SJCRH30 (cell line): ENCODE data around the gene ATP8B3. TPM values are rescaled to one million over a fixed set of nuclear protein-coding genes. Genes with fewer than 3 reads are reported as not detected.

Experiments
- DNase-seq, 2 experiments: peaks; one replicate each; pipeline ENCODE4 v3.0.0-alpha.2; 2015 to 2020
- H3K27ac ChIP-seq: fragments of 250-450 bp; sonication (Bioruptor Pico); 2 replicates; pipeline ENCODE4 v1.5.1; 2020; ENCODE audit warnings: mild to moderate bottlenecking, moderate library complexity
- H3K27me3 ChIP-seq: fragments of 250-450 bp; sonication (Bioruptor Pico); 2 replicates; pipeline ENCODE4 v1.5.1; 2020; ENCODE audit warnings: mild to moderate bottlenecking, moderate library complexity
- H3K36me3 ChIP-seq: fragments of 250-450 bp; sonication (Bioruptor Pico); 2 replicates; pipeline ENCODE4 v1.5.1; 2020; ENCODE audit warnings: mild to moderate bottlenecking, moderate library complexity
- H3K4me1 ChIP-seq: fragments of 250-450 bp; sonication (Bioruptor Pico); 2 replicates; pipeline ENCODE4 v1.5.1; 2020; ENCODE audit warnings: mild to moderate bottlenecking, moderate library complexity
- H3K4me3 ChIP-seq: fragments of 250-450 bp; sonication (Bioruptor Pico); 2 replicates; pipeline ENCODE4 v1.5.1; 2020; ENCODE audit warnings: mild to moderate bottlenecking, moderate library complexity
- H3K9me3 ChIP-seq: fragments of 250-450 bp; sonication (Bioruptor Pico); replicated peaks from 2 replicates; pipeline ENCODE4 v1.5.1; 2020; ENCODE audit warnings: mild to moderate bottlenecking, moderate library complexity
- total RNA-seq: library from RNA; depleted of rRNA; stranded (reverse); fragments of >200 nt; shearing (Covaris generic); gene quantifications from 2 replicates; pipeline ENCODE4 v1.2.3, GENCODE V29; 2014; rRNA removed

ATP8B3 gene
- total RNA-seq, 1 experiment from 2014 or later = 0.08 TPM

GRCh38 chr19:1736280-1736679 is 75.8 kb downstream of the ATP8B3 start:
- no peak overlapping the region for H3K27ac ChIP-seq
- no peak for DNase-seq
- peaks cover 8% of the 10 kb centered on the region; the same call in 1 of the 2 replicates for H3K27me3 ChIP-seq

GRCh38 chr19:1734321-1734966 is 77.6 kb downstream of the ATP8B3 start:
- H3K4me3 ChIP-seq = no peak overlapping the region
- H3K36me3 ChIP-seq = no peaks in the 10 kb centered on the region
- peaks cover 8% of the 10 kb centered on the region; the same call in 1 of the 2 replicates for H3K27me3 ChIP-seq
- no peaks in the 10 kb centered on the region for H3K9me3 ChIP-seq
- no peak for DNase-seq
- no peaks in the 10 kb centered on the region for H3K4me1 ChIP-seq
- H3K27ac ChIP-seq = no peak overlapping the region

More at GRCh38 chr19:1736280-1736679, 75.8 kb downstream of the ATP8B3 start:
- Histone ChIP-seq H3K4me3 (no peak overlapping the region), H3K9me3 (no peaks in the 10 kb centered on the region), H3K36me3 (no peaks in the 10 kb centered on the region), H3K4me1 (no peaks in the 10 kb centered on the region)

Other genes with a start within 250 kb of the ATP8B3 start
- gene MEX3D, start 244.0 kb downstream of the ATP8B3 start, total RNA-seq = 47.5 and 49.2 TPM in 2 replicates
- gene MBD3, start 219.4 kb downstream of the ATP8B3 start, total RNA-seq = 99.8 and 103 TPM in 2 replicates
- 95.0 and 100 TPM in 2 replicates for gene UQCR11, start 206.8 kb downstream of the ATP8B3 start, total RNA-seq
- gene TCF3, start 159.7 kb downstream of the ATP8B3 start, total RNA-seq = 81.8 and 95.8 TPM in 2 replicates
- gene ONECUT3, start 58.8 kb downstream of the ATP8B3 start, total RNA-seq = not detected in 2 replicates
- gene REXO1, start 36.2 kb upstream of the ATP8B3 start, total RNA-seq = 17.7 and 19.1 TPM in 2 replicates
- gene KLF16, start 51.3 kb upstream of the ATP8B3 start, total RNA-seq = 5.1 and 5.8 TPM in 2 replicates
- 39.2 and 41.6 TPM in 2 replicates for gene ABHD17A, start 73.2 kb upstream of the ATP8B3 start, total RNA-seq
- gene ADAT3, start 93.1 kb upstream of the ATP8B3 start, total RNA-seq = 4.7 and 4.8 TPM in 2 replicates
- gene SCAMP4, start 93.1 kb upstream of the ATP8B3 start, total RNA-seq = 29.1 and 29.2 TPM in 2 replicates
- gene CSNK1G2, start 128.9 kb upstream of the ATP8B3 start, total RNA-seq = 72.8 and 78.0 TPM in 2 replicates
- 13.9 and 16.2 TPM in 2 replicates for gene BTBD2, start 203.4 kb upstream of the ATP8B3 start, total RNA-seq
- gene MKNK2, start 239.0 kb upstream of the ATP8B3 start, total RNA-seq = 33.2 and 34.5 TPM in 2 replicates